H1 (cell line): Measurements from ENCODE around the gene BRD3OS. TPM values are rescaled to one million over a fixed set of nuclear protein-coding genes. Genes with fewer than 3 reads are reported as not detected.

Source experiments
- CTCF ChIA-PET: fragments of 300-600 bp; sonication (Branson Sonifier 250); formaldehyde crosslinking; loops from one replicate; lab custom pipeline; 2021; ENCODE audit not compliant: partially characterized antibody; lab: Charles Lee
- POLR2A ChIA-PET: fragments of 300-600 bp; sonication (Branson Sonifier 250); formaldehyde crosslinking; loops from one replicate; lab custom pipeline; 2021; ENCODE audit warnings: inconsistent platforms; ENCODE audit not compliant: partially characterized antibody; lab: Charles Lee
- DNase-seq, 2 experiments: peaks; one replicate each; pipeline versions ENCODE4 v3.0.0 to v3.0.0-alpha.2; 2010 to 2022; ENCODE audit warnings: low spot score in 2 of 2, low read depth in 1 of 2, mixed read lengths in 1 of 2
- FAIRE-seq: peaks from 2 replicates; lab custom pipeline; 2011; peaks lifted over from hg19 to GRCh38; lab: Jason Lieb, UNC
- H2AFZ ChIP-seq: 2 replicates; pipeline ENCODE4 v1.8.1; 2012; ENCODE audit warnings: low read length, inconsistent platforms
- H2AK5ac ChIP-seq: 2 replicates; pipeline ENCODE4 v1.6.1; 2013; ENCODE audit warnings: low read depth, low read length
- H2BK120ac ChIP-seq: replicated peaks from 2 replicates; pipeline ENCODE3; 2013; ENCODE audit warnings: low read depth, low read length, inconsistent platforms
- H2BK12ac ChIP-seq: 2 replicates; pipeline ENCODE4 v1.6.1; 2013; ENCODE audit warnings: low read depth, low read length
- H2BK15ac ChIP-seq: 2 replicates; pipeline ENCODE4 v1.6.1; 2013; ENCODE audit warnings: low read length
- H2BK20ac ChIP-seq: 2 replicates; pipeline ENCODE4 v1.6.1; 2013; ENCODE audit warnings: low read length
- H2BK5ac ChIP-seq: 2 replicates; pipeline ENCODE4 v1.6.1; 2013; ENCODE audit warnings: low read depth, low read length
- H3K14ac ChIP-seq: 2 replicates; pipeline ENCODE4 v1.6.1; 2013; ENCODE audit warnings: inconsistent platforms; ENCODE audit not compliant: insufficient read length
- H3K18ac ChIP-seq: 2 replicates; pipeline ENCODE4 v1.6.1; 2013; ENCODE audit warnings: low read length; ENCODE audit errors: extremely low read depth
- H3K23ac ChIP-seq: 2 replicates; pipeline ENCODE4 v1.6.1; 2013; ENCODE audit warnings: inconsistent platforms; ENCODE audit not compliant: insufficient read length
- H3K23me2 ChIP-seq: 2 replicates; pipeline ENCODE4 v1.6.1; 2013; ENCODE audit warnings: low read depth, low read length
- H3K27ac ChIP-seq: 2 replicates; pipeline ENCODE4 v1.6.1; 2011; ENCODE audit warnings: low read depth, low read length, inconsistent platforms
- H3K27me3 ChIP-seq, 4 experiments: replicated peaks in 1 of 4; 1 replicate in 1 of 4; 2 replicates in 3 of 4; pipeline versions ENCODE4 v1.6.1 to v1.8.1; 2011 to 2013; ENCODE audit warnings: low read length in 3 of 4, mild to moderate bottlenecking in 3 of 4, inconsistent platforms in 2 of 4, mixed read lengths in 2 of 4, moderate library complexity in 1 of 4; ENCODE audit not compliant: control insufficient read depth in 3 of 4, insufficient read depth in 3 of 4; ENCODE audit errors: extremely low read depth in 1 of 4
- H3K36me3 ChIP-seq, 4 experiments: 2 replicates each; pipeline versions ENCODE4 v1.6.1 to v1.8.1; 2011 to 2013; ENCODE audit warnings: mild to moderate bottlenecking in 4 of 4, low read length in 3 of 4, moderate library complexity in 2 of 4, control low read depth in 1 of 4, inconsistent platforms in 1 of 4; ENCODE audit not compliant: insufficient read depth in 4 of 4, control insufficient read depth in 2 of 4
- H3K4ac ChIP-seq: replicated peaks from 2 replicates; pipeline ENCODE3; 2013; ENCODE audit warnings: low read length, low read depth, mixed read lengths, inconsistent platforms; ENCODE audit not compliant: insufficient read length
- H3K4me1 ChIP-seq, 4 experiments: replicated peaks in 1 of 4; 1 replicate in 1 of 4; 2 replicates in 3 of 4; pipeline versions ENCODE4 v1.6.1 to v1.8.1; 2011 to 2013; ENCODE audit warnings: low read length in 3 of 4, inconsistent platforms in 2 of 4, mixed read lengths in 1 of 4; ENCODE audit not compliant: insufficient read depth in 4 of 4, control insufficient read depth in 3 of 4
- H3K4me2 ChIP-seq, 2 experiments: 2 replicates each; pipeline versions ENCODE4 v1.6.1 to v1.8.1; 2011 to 2013; ENCODE audit warnings: low read depth in 2 of 2, low read length in 2 of 2, control low read depth in 1 of 2, inconsistent platforms in 1 of 2, mild to moderate bottlenecking in 1 of 2; ENCODE audit not compliant: insufficient read depth in 1 of 2
- H3K4me3 ChIP-seq, 4 experiments: fragments of 200-600, 300-600 bp in 1 of 4; sonication (generic), shearing (Covaris generic), sonication (Bioruptor Twin) in 1 of 4; 2 replicates each; pipeline versions ENCODE4 v1.5.1 to v1.8.1; 2011 to 2016; ENCODE audit warnings: low read length in 4 of 4, low read depth in 3 of 4, control low read depth in 2 of 4, inconsistent platforms in 2 of 4, mild to moderate bottlenecking in 2 of 4, mixed read lengths in 1 of 4, moderate library complexity in 1 of 4; ENCODE audit not compliant: insufficient read depth in 2 of 4; ENCODE audit errors: extremely low read depth in 1 of 4
- H3K56ac ChIP-seq: replicated peaks from 2 replicates; pipeline ENCODE3; 2013; ENCODE audit warnings: low read depth, mild to moderate bottlenecking, mixed read lengths, low read length, inconsistent platforms; ENCODE audit not compliant: insufficient read length
- H3K79me1 ChIP-seq: 2 replicates; pipeline ENCODE4 v1.6.1; 2013; ENCODE audit warnings: low read depth, low read length, control low read depth
- H3K79me2 ChIP-seq, 2 experiments: 2 replicates each; pipeline versions ENCODE4 v1.6.1 to v1.8.1; 2012 to 2013; ENCODE audit warnings: low read length in 2 of 2, mild to moderate bottlenecking in 2 of 2, inconsistent platforms in 1 of 2; ENCODE audit not compliant: insufficient read depth in 2 of 2, control insufficient read depth in 1 of 2
- H3K9ac ChIP-seq, 4 experiments: replicated peaks in 1 of 4; 1 replicate in 1 of 4; 2 replicates in 3 of 4; pipeline versions ENCODE4 v1.6.1 to v1.8.1; 2011 to 2013; ENCODE audit warnings: low read depth in 3 of 4, low read length in 3 of 4, control low read depth in 2 of 4, mild to moderate bottlenecking in 2 of 4, moderate library complexity in 2 of 4, inconsistent platforms in 1 of 4; ENCODE audit errors: extremely low read depth in 1 of 4
- H3K9me3 ChIP-seq, 2 experiments: 2 replicates each; pipeline versions ENCODE4 v1.6.1 to v1.8.1; 2012 to 2013; ENCODE audit warnings: mild to moderate bottlenecking in 2 of 2, moderate library complexity in 2 of 2, control low read depth in 1 of 2, inconsistent platforms in 1 of 2, low read depth in 1 of 2, low read length in 1 of 2, mixed read lengths in 1 of 2; ENCODE audit not compliant: insufficient read depth in 2 of 2
- H4K20me1 ChIP-seq, 2 experiments: replicated peaks in 1 of 2; 2 replicates each; pipeline versions ENCODE3 to v1.8.1; 2011 to 2013; ENCODE audit warnings: inconsistent platforms in 2 of 2, low read length in 2 of 2, mild to moderate bottlenecking in 1 of 2; ENCODE audit not compliant: insufficient read depth in 2 of 2, control insufficient read depth in 1 of 2
- H4K5ac ChIP-seq: 2 replicates; pipeline ENCODE4 v1.6.1; 2013; ENCODE audit warnings: low read length, low read depth, mixed read lengths, inconsistent platforms; ENCODE audit not compliant: insufficient read length
- H4K8ac ChIP-seq: 2 replicates; pipeline ENCODE4 v1.8.0; 2013; ENCODE audit warnings: mild to moderate bottlenecking, moderate library complexity, low read length, inconsistent platforms; ENCODE audit not compliant: insufficient read depth; ENCODE audit errors: extremely low read depth
- H4K91ac ChIP-seq: replicated peaks from 2 replicates; pipeline ENCODE3; 2013; ENCODE audit warnings: low read length, mixed read lengths, inconsistent platforms; ENCODE audit not compliant: insufficient read length
- CREB1 ChIP-seq: IDR thresholded peaks from 2 replicates; pipeline ENCODE4 v1.6.1; 2012; ENCODE audit warnings: inconsistent platforms
- CTCF ChIP-seq, 3 experiments: IDR thresholded peaks; 1 replicate in 2 of 3; 2 replicates in 1 of 3; pipeline versions ENCODE4 v1.5.1 to v1.6.1; 2011; ENCODE audit warnings: low read length in 3 of 3, mild to moderate bottlenecking in 3 of 3, inconsistent platforms in 2 of 3, low read depth in 1 of 3, moderate library complexity in 1 of 3; ENCODE audit not compliant: insufficient read depth in 1 of 3; ENCODE audit errors: control extremely low read depth in 1 of 3
- KDM4A ChIP-seq: IDR thresholded peaks from one replicate; pipeline ENCODE4 v1.7.1; 2012; ENCODE audit warnings: low read depth, mild to moderate bottlenecking, moderate library complexity, low read length, inconsistent platforms; ENCODE audit not compliant: severe bottlenecking
- RBBP5 ChIP-seq: IDR thresholded peaks from 2 replicates; pipeline ENCODE4 v1.7.1; 2012; ENCODE audit warnings: low read depth, mild to moderate bottlenecking, inconsistent platforms, low read length, moderate library complexity, borderline replicate concordance
- WGBS, 2 experiments: shearing (Covaris generic) in 1 of 2; methylation state at CpG; one replicate each; pipeline versions ENCODE4 v1.1.6 to v1.1.7; 2013 to 2015; ENCODE audit warnings: low lambda C conversion rate in 2 of 2, mixed read lengths in 2 of 2, inconsistent platforms in 1 of 2, low coverage in 1 of 2, missing lambda C conversion rate in 1 of 2; ENCODE audit not compliant: insufficient replicate concordance in 2 of 2, insufficient coverage in 1 of 2, insufficient read length in 1 of 2; ENCODE audit errors: extremely low coverage in 1 of 2, missing lambda C conversion rate in 1 of 2; 5-methylcytosine and 5-hydroxymethylcytosine counted together
- polyA plus RNA-seq, 7 experiments: library from polyadenylated mRNA; depleted of rRNA in 3 of 7; stranded (reverse) in 5 of 7; unstranded in 2 of 7; fragments of >200 nt in 5 of 7; fragments of 200-250 nt in 2 of 7; gene quantifications; 1 replicate in 5 of 7; 2 replicates in 1 of 7; 4 replicates in 1 of 7; pipeline versions ENCODE4 v1.2.1 to v1.2.3, GENCODE V29; 2011 to 2013; ENCODE audit warnings: missing spikeins in 2 of 7, mixed read lengths in 2 of 7
- total RNA-seq: library from RNA; stranded (reverse); fragmentation: NEBNext Ultra II Directional; extraction: Animal tissue kit (Norgen Biotek cat#: 25700); gene quantifications from 2 replicates; pipeline ENCODE4 v1.2.1, GENCODE V29; 2021
- TF ChIP-seq, protein P1 (sequence below): IDR thresholded peaks from 2 replicates; pipeline ENCODE4 v1.6.1; 2011; ENCODE audit warnings: low read depth, mild to moderate bottlenecking, low read length; ENCODE audit not compliant: insufficient read depth
- TF ChIP-seq, protein P2 (sequence below): IDR thresholded peaks from 2 replicates; pipeline ENCODE4 v1.6.1; 2012; ENCODE audit warnings: inconsistent platforms

The BRD3OS gene
- total and polyA plus RNA-seq, 2 of the 8 experiments (the other 6 are each of a cell fraction or from before 2014, with no cell fraction given) = 12.7 to 20.2 TPM

DNA sequence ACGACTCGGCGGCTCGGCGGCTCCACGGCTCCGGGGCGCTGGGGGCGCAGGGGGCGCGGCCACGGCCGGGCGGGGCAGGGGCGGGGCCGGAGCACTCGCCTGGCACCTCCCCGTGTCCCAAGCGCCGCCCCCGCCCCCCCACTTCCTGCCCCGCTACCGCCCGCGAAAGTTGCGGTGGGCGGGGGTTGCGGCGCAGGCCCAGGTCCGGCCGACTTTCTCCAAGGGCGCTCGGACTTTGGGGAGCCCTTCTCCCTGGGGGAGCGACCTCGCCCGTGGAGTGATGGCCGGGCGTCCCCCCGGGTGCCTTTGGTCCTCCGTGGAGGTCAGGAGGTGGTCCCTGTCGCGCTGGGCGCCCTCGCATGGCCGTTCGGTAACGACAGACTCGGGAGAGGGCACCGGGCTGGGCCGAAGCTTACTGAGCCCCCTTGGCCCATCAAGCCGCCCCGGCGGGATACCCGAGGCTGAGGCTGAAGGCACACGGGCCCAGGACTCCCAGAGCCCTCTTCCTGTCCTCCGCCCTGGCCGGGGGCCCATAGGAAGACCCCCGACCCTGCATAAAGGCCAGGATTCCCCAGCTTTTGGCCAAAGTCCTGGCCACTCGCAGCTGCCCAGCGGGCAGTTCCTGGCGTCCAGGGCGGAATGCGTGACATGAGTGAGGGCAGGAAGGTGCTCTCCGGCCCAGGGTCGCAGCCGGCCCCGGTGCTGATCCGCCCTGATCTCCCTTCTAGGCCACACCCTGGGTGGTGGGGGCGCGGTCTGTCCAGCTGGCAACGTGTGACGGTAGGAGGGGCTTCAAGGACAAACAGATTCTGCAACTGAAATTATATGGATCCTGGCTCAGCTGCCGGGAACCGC lies 32.3 kb upstream of the BRD3OS start:
- peaks cover 10% of the 10 kb centered on the region; the same call in 1 of the 2 replicates for H3K79me1 ChIP-seq
- DNase-seq = peak; percentile 39 to 84
- peak overlapping the region; percentile 40 to 93 (median 67) for H3K4me3 ChIP-seq
- 3% methylated on average over 40 of the region's 74 CpGs; no CpG with 5 or more reads in 1 of the 2 experiments for WGBS, 2 experiments
- no peak overlapping the region for H2BK12ac ChIP-seq
- H3K9me3 ChIP-seq = no peaks in the 10 kb centered on the region
- H3K23me2 ChIP-seq = peaks cover 8% of the 10 kb centered on the region; the same call in 1 of the 2 replicates
- H3K27me3 ChIP-seq = no peaks in the 10 kb centered on the region
- H3K4ac ChIP-seq = peak overlapping the region; percentile 88
- POLR2A ChIA-PET = interaction anchor here (1.2 to 1.3 kb wide), 2 partner anchors 14 to 108 kb away, joined by 3 to 5 read pairs; no protein-coding TSS in a partner anchor
- no peak overlapping the region for H3K14ac ChIP-seq
- no peak overlapping the region for H3K23ac ChIP-seq
- peaks cover 0 to 20% (median 11%) of the 10 kb centered on the region in 4 experiments; a peak in 5 of 7 replicates for H3K4me1 ChIP-seq
- peak overlapping the region; percentile 75 for H4K8ac ChIP-seq
- no peak overlapping the region; the same call in 1 of the 2 replicates for H2AK5ac ChIP-seq
- H4K5ac ChIP-seq = peak overlapping the region; percentile 64
- peak overlapping the region; percentile 81 for H4K91ac ChIP-seq
- H3K18ac ChIP-seq = peak overlapping the region; percentile 90
- H3K79me2 ChIP-seq = peaks cover 9 to 30% of the 10 kb centered on the region in 2 experiments; a peak in 3 of 4 replicates
- H2BK20ac ChIP-seq = no peak overlapping the region
- FAIRE-seq = no peak
- peaks cover 13 to 16% of the 10 kb centered on the region in 2 experiments for H4K20me1 ChIP-seq
- peak overlapping the region; percentile 60; the same call in 1 of the 2 replicates for H2AFZ ChIP-seq
- CTCF ChIA-PET = interaction anchor here (0.7 to 5.5 kb wide), 54 partner anchors 8 to 404 kb away, joined by 3 to 75 read pairs (median 7); partner anchors contain the start of gene SARDH
- peak overlapping the region; percentile 75; the same call in 1 of the 2 replicates for H2BK5ac ChIP-seq
- H3K4me2 ChIP-seq = peak overlapping the region; percentile 63 to 97
- H3K9ac ChIP-seq = peak overlapping the region in 3 of 4 experiments; percentile 58 to 89 (median 62); a peak in 5 of 7 replicates
- no peaks in the 10 kb centered on the region for H3K36me3 ChIP-seq
- no peak overlapping the region for H2BK120ac ChIP-seq
- H3K56ac ChIP-seq = peak overlapping the region; percentile 53
- peak overlapping the region; percentile 54; the same call in 1 of the 2 replicates for H3K27ac ChIP-seq
- H2BK15ac ChIP-seq = no peak overlapping the region
- TF ChIP-seq RBBP5 = 0 out of 2 replicates have a peak, but pooled peaks have one; percentile 19
- peak; percentile 58 for TF ChIP-seq KDM4A
- TF ChIP-seq, protein P1, sequence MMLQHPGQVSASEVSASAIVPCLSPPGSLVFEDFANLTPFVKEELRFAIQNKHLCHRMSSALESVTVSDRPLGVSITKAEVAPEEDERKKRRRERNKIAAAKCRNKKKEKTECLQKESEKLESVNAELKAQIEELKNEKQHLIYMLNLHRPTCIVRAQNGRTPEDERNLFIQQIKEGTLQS = no peak
- peak in 2 of 3 experiments; percentile 12 to 22; a peak in 2 of 4 replicates for TF ChIP-seq CTCF (IDR thresholded peaks at IDR 0.05; ENCODE audit: control extremely low read depth in 1 of 3, insufficient read depth in 1 of 3, low read depth in 1 of 3, low read length in 3 of 3)
- TF ChIP-seq, protein P2, sequence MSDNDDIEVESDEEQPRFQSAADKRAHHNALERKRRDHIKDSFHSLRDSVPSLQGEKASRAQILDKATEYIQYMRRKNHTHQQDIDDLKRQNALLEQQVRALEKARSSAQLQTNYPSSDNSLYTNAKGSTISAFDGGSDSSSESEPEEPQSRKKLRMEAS = peak; percentile 7; the same call in 1 of the 2 replicates
- TF ChIP-seq CREB1 = no peak
